HL-60 (cell line): ENCODE data around the gene SLC16A11.

Experiments used
- DNase-seq, 2 experiments: peaks; one replicate each; pipeline ENCODE4 v3.0.0-alpha.2; 2010 to 2020; ENCODE audit warnings: low read depth in 1 of 2, low spot score in 1 of 2
- H3K27ac ChIP-seq: fragments of 250-450 bp; sonication (Bioruptor Pico); replicated peaks from 2 replicates; pipeline ENCODE4 v1.5.1; 2020; ENCODE audit warnings: mild to moderate bottlenecking, moderate library complexity
- H3K27me3 ChIP-seq: fragments of 250-450 bp; sonication (Bioruptor Pico); 2 replicates; pipeline ENCODE4 v1.5.1; 2021; ENCODE audit warnings: mild to moderate bottlenecking, moderate library complexity; ENCODE audit not compliant: insufficient read depth, poor library complexity, severe bottlenecking
- H3K4me3 ChIP-seq: replicated peaks from 2 replicates; pipeline ENCODE4 v1.5.1; 2011; ENCODE audit warnings: mild to moderate bottlenecking, control low read depth, low read length; ENCODE audit not compliant: insufficient read depth
- CTCF ChIP-seq: IDR thresholded peaks from one replicate; pipeline ENCODE4 v1.5.1; 2011; ENCODE audit warnings: low read length, control low read depth, inconsistent platforms; ENCODE audit not compliant: insufficient read depth
- GABPA ChIP-seq: IDR thresholded peaks from 2 replicates; pipeline ENCODE4 v1.6.1; 2012; ENCODE audit warnings: low read depth
- POLR2AphosphoS5 ChIP-seq: IDR thresholded peaks from 2 replicates; pipeline ENCODE4 v1.6.1; 2012; ENCODE audit warnings: low read depth
- REST ChIP-seq: IDR thresholded peaks from 2 replicates; pipeline ENCODE4 v1.6.1; 2012; ENCODE audit warnings: low read depth; ENCODE audit not compliant: insufficient replicate concordance
- SPI1 ChIP-seq: IDR thresholded peaks from 2 replicates; pipeline ENCODE4 v1.6.1; 2012; ENCODE audit warnings: low read depth, mild to moderate bottlenecking, borderline replicate concordance

The SLC16A11 gene

DNA sequence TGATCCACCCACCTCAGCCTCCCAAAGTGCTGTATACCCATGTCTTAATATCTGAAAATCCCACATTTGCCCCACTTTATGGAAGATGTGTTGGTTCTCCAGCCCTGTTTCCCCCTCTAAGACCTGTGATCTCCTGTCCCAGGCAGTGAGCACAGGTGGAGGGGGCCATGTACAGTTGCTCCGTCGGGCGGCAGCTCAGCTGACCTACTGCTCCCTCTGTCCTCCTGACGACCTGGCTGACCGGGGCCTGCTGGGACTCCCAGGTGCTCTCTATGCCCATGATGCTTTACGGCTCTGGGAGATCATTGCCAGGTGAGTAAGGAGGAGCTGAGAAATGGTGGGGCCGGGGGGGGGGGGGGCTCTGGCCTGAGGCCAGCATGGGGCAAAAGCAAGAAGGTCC, 38.2 kb downstream of the SLC16A11 start:
- H3K27me3 ChIP-seq = no peaks in the 10 kb centered on the region
- DNase-seq = no peak
- no peak overlapping the region for H3K4me3 ChIP-seq
- no peak overlapping the region for H3K27ac ChIP-seq
- TF ChIP-seq GABPA (no peak), REST (no peak), CTCF (no peak), POLR2AphosphoS5 (no peak), SPI1 (no peak)

DNA sequence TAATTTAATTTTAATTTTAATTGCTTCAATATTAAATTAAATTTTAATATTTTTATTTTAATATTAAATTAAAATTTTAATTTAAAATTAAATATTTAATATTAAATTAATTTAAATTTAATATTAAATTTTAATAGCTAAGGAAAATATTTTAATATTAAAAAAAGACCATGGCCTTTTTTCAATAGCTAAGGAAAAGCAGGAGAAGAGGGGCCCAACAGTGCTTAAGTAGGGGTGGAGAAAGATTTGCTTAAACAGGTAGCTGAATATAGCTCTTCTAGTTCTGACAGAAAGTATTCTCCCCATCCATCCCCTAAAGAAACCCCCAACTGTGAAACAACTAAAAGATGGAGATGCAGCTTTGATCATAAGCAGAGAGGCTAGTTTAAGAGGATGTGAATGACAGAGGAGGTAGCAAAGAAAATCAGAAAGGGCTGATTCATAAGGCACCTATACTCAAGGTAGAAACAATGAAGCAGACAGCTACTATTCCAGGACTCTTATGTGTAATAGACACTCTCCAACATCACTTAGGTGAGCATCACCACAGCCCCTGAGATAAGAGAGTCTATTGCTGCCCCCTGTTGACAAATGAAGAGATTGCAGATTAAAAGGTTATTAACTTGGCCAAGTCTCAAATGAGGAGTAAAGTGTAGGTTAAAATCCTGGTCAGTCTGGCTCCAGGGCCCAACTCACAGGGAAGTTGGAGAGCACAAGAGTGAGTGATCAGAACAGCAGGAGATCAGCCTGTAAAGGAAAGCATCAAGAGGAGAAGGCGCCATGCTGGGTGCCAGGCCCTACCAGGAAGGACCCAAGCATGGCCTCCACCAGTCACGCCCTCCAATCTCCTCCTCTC, 39.3 kb downstream of the SLC16A11 start:
- no peak overlapping the region for H3K4me3 ChIP-seq
- no peak overlapping the region for H3K27ac ChIP-seq
- H3K27me3 ChIP-seq = no peaks in the 10 kb centered on the region
- peak in 1 of 2 experiments; percentile 47 for DNase-seq
- TF ChIP-seq REST = no peak
- no peak for TF ChIP-seq CTCF
- TF ChIP-seq SPI1 = no peak
- TF ChIP-seq POLR2AphosphoS5 = no peak
- TF ChIP-seq GABPA = no peak

DNA sequence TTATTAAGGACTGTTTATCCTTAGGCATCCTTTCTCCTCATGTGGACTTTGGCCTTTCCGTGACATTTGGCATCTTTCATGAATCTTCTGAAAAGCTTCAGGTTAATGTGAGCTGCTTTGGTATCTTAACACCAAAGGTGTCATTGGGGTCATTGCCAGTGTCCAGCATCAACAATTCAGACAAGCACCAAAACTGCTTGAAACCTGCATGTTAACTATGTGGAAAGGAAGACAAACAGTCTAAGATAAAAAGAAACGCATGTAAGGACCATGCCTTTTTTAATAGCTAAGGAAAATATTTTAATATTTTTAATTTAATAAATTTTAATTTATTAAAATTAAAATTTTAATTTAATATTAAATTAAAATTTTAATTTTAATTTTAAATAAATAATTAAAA, 40.1 kb downstream of the SLC16A11 start:
- no peaks in the 10 kb centered on the region for H3K27me3 ChIP-seq
- no peak for DNase-seq
- H3K4me3 ChIP-seq = no peak overlapping the region
- no peak for TF ChIP-seq POLR2AphosphoS5
- TF ChIP-seq CTCF = no peak
- TF ChIP-seq SPI1 = no peak
- TF ChIP-seq GABPA = no peak
- no peak for TF ChIP-seq REST
- H3K27ac ChIP-seq = no peak overlapping the region
